GM21786 (cell line): ENCODE measurements around the gene MDH1.

Source experiments
- ATAC-seq: cut with Tn5 transposase; IDR thresholded peaks from one replicate; pipeline ENCODE4 v1.9.1; 2021; ENCODE audit not compliant: unreplicated experiment

The MDH1 gene

GRCh38 chr2:63628403-63628942, 39.7 kb downstream of the MDH1 start:
- no peak for ATAC-seq

- ATAC-seq = no peak
These were observed 42.7 kb downstream of the MDH1 start for GRCh38 chr2:63631501-63631900.

- ATAC-seq = no peak
These were observed 43.6 kb downstream of the MDH1 start for GRCh38 chr2:63632382-63632781.

- no peak for ATAC-seq
These were observed 50.6 kb downstream of the MDH1 start for GRCh38 chr2:63639344-63639743.

- no peak for ATAC-seq
These were observed 54.2 kb downstream of the MDH1 start for GRCh38 chr2:63642946-63643345.

GRCh38 chr2:63643486-63643885, 54.7 kb downstream of the MDH1 start:
- no peak for ATAC-seq

- ATAC-seq = no peak
These were observed 59.9 kb downstream of the MDH1 start for GRCh38 chr2:63648632-63649031.

GRCh38 chr2:63649829-63650228, 61.1 kb downstream of the MDH1 start:
- no peak for ATAC-seq

GRCh38 chr2:63650756-63651155, 62.0 kb downstream of the MDH1 start:
- no peak for ATAC-seq

- no peak for ATAC-seq
These were observed 62.6 kb downstream of the MDH1 start for GRCh38 chr2:63651356-63651755.

GRCh38 chr2:63651861-63652651, 63.3 kb downstream of the MDH1 start:
- ATAC-seq = no peak

GRCh38 chr2:63652652-63652985, 63.9 kb downstream of the MDH1 start:
- no peak for ATAC-seq

GRCh38 chr2:63654959-63655358, 66.2 kb downstream of the MDH1 start:
- peak; percentile 82 for ATAC-seq
